HG03354 (cell line): Measurements from ENCODE around the gene KLHL29.

Source experiments
- ATAC-seq: cut with Tn5 transposase; IDR thresholded peaks from one replicate; pipeline ENCODE4 v1.9.1; 2021; ENCODE audit warnings: mild to moderate bottlenecking; ENCODE audit not compliant: unreplicated experiment, poor library complexity, severe bottlenecking

The KLHL29 gene

GRCh38 chr2:23592898-23593751 is 208.1 kb downstream of the KLHL29 start:
- no peak for ATAC-seq

- ATAC-seq, result no peak
Observed at GRCh38 chr2:23593752-23594459, 208.9 kb downstream of the KLHL29 start.

GRCh38 chr2:23594460-23594825 is 209.5 kb downstream of the KLHL29 start:
- no peak for ATAC-seq

- ATAC-seq, result no peak
Observed at GRCh38 chr2:23595021-23595420, 210.0 kb downstream of the KLHL29 start.

- ATAC-seq, result no peak
Observed at GRCh38 chr2:23595601-23596251, 210.7 kb downstream of the KLHL29 start.

GRCh38 chr2:23596316-23596885 is 211.4 kb downstream of the KLHL29 start:
- ATAC-seq, result no peak

GRCh38 chr2:23597687-23598086 is 212.7 kb downstream of the KLHL29 start:
- ATAC-seq, result no peak

GRCh38 chr2:23599006-23599405 is 214.0 kb downstream of the KLHL29 start:
- ATAC-seq, result no peak

- ATAC-seq, result no peak
Observed at GRCh38 chr2:23599667-23600066, 214.7 kb downstream of the KLHL29 start.

GRCh38 chr2:23600346-23600745 is 215.4 kb downstream of the KLHL29 start:
- no peak for ATAC-seq

GRCh38 chr2:23601301-23601965 is 216.5 kb downstream of the KLHL29 start:
- ATAC-seq, result no peak

- ATAC-seq, result no peak
Observed at GRCh38 chr2:23602116-23602515, 217.1 kb downstream of the KLHL29 start.

GRCh38 chr2:23603156-23603555 is 218.2 kb downstream of the KLHL29 start:
- ATAC-seq, result no peak

- ATAC-seq, result no peak
Observed at GRCh38 chr2:23603581-23603980, 218.6 kb downstream of the KLHL29 start.

GRCh38 chr2:23604731-23605130 is 219.8 kb downstream of the KLHL29 start:
- ATAC-seq, result no peak

GRCh38 chr2:23605236-23605635 is 220.3 kb downstream of the KLHL29 start:
- no peak for ATAC-seq

GRCh38 chr2:23606196-23606595 is 221.2 kb downstream of the KLHL29 start:
- no peak for ATAC-seq

- ATAC-seq, result no peak
Observed at GRCh38 chr2:23606968-23607367, 222.0 kb downstream of the KLHL29 start.

- no peak for ATAC-seq
Observed at GRCh38 chr2:23607925-23608324, 222.9 kb downstream of the KLHL29 start.

GRCh38 chr2:23609254-23609653 is 224.3 kb downstream of the KLHL29 start:
- no peak for ATAC-seq
